Astrocyte (in vitro differentiated cells and primary cell): Measurements from ENCODE around the gene SAG. TPM values are rescaled to one million over a fixed set of nuclear protein-coding genes. Genes with fewer than 3 reads are reported as not detected.

Source experiments
- DNase-seq: peaks from one replicate; pipeline ENCODE4 v3.0.0-alpha.2; 2010; ENCODE audit warnings: low read depth
- FAIRE-seq: peaks from 2 replicates; lab custom pipeline; 2011; peaks lifted over from hg19 to GRCh38; lab: Jason Lieb, UNC
- H2AFZ ChIP-seq: 2 replicates; pipeline ENCODE4 v1.6.0; 2012; ENCODE audit warnings: low read depth, low read length, inconsistent platforms
- H3K27ac ChIP-seq: 2 replicates; pipeline ENCODE4 v1.5.1; 2011; ENCODE audit warnings: low read depth, low read length, inconsistent platforms
- H3K27me3 ChIP-seq: 2 replicates; pipeline ENCODE4 v1.6.0; 2011; ENCODE audit warnings: low read length, inconsistent platforms; ENCODE audit not compliant: insufficient read depth
- H3K36me3 ChIP-seq: 2 replicates; pipeline ENCODE4 v1.5.1; 2011; ENCODE audit warnings: low read length, inconsistent platforms; ENCODE audit not compliant: insufficient read depth
- H3K4me1 ChIP-seq: 2 replicates; pipeline ENCODE4 v1.5.1; 2011; ENCODE audit warnings: low read length, inconsistent platforms; ENCODE audit not compliant: insufficient read depth
- H3K4me2 ChIP-seq: 2 replicates; pipeline ENCODE4 v1.6.0; 2012; ENCODE audit warnings: low read length, inconsistent platforms
- H3K4me3 ChIP-seq: 2 replicates; pipeline ENCODE4 v1.5.1; 2011; ENCODE audit warnings: low read depth, mild to moderate bottlenecking, low read length, inconsistent platforms; ENCODE audit not compliant: insufficient read depth
- H3K79me2 ChIP-seq: 2 replicates; pipeline ENCODE4 v1.6.0; 2012; ENCODE audit warnings: mild to moderate bottlenecking, low read length, inconsistent platforms; ENCODE audit not compliant: insufficient read depth
- H3K9ac ChIP-seq: 2 replicates; pipeline ENCODE4 v1.6.0; 2012; ENCODE audit warnings: mild to moderate bottlenecking, low read length, inconsistent platforms
- H3K9me3 ChIP-seq: 2 replicates; pipeline ENCODE4 v1.5.1; 2012; ENCODE audit warnings: low read depth, mild to moderate bottlenecking, low read length, inconsistent platforms; ENCODE audit not compliant: insufficient read depth
- H4K20me1 ChIP-seq: 2 replicates; pipeline ENCODE4 v1.6.0; 2012; ENCODE audit warnings: low read length, inconsistent platforms; ENCODE audit not compliant: insufficient read depth
- H3K27ac Mint-ChIP-seq: one replicate; pipeline ENCODE4 v1.8.0; 2021; ENCODE audit warnings: mild to moderate bottlenecking, mixed read lengths; ENCODE audit not compliant: unreplicated experiment
- H3K27me3 Mint-ChIP-seq: one replicate; pipeline ENCODE4 v1.8.0; 2021; ENCODE audit warnings: low read depth, mixed read lengths; ENCODE audit not compliant: unreplicated experiment
- H3K36me3 Mint-ChIP-seq: one replicate; pipeline ENCODE4 v1.8.0; 2021; ENCODE audit warnings: low read depth, mixed read lengths; ENCODE audit not compliant: unreplicated experiment
- H3K4me1 Mint-ChIP-seq: one replicate; pipeline ENCODE4 v1.8.0; 2021; ENCODE audit warnings: low read depth, mixed read lengths; ENCODE audit not compliant: unreplicated experiment
- H3K4me3 Mint-ChIP-seq: one replicate; pipeline ENCODE4 v1.8.0; 2021; ENCODE audit warnings: mild to moderate bottlenecking, moderate library complexity, mixed read lengths; ENCODE audit not compliant: unreplicated experiment
- H3K9me3 Mint-ChIP-seq: one replicate; pipeline ENCODE4 v1.8.0; 2021; ENCODE audit warnings: mild to moderate bottlenecking, mixed read lengths; ENCODE audit not compliant: unreplicated experiment
- CTCF ChIP-seq: IDR thresholded peaks from 2 replicates; pipeline ENCODE4 v1.5.1; 2011; ENCODE audit warnings: low read depth, mild to moderate bottlenecking, inconsistent platforms, low read length, moderate library complexity; ENCODE audit not compliant: insufficient read depth
- EZH2 ChIP-seq: IDR thresholded peaks from 2 replicates; pipeline ENCODE4 v1.6.1; 2012; ENCODE audit warnings: mild to moderate bottlenecking, low read length, inconsistent platforms; ENCODE audit not compliant: insufficient read depth
- total RNA-seq: library from RNA; stranded (reverse); gene quantifications from 2 replicates; pipeline ENCODE4 v1.2.1, GENCODE V29; 2021

Gene SAG
- total RNA-seq, 1 donor from 2014 or later: not detected

- DNase-seq: no peak
- H3K9me3 Mint-ChIP-seq: no peaks in the 10 kb centered on the region
- no peak overlapping the region for H3K27ac Mint-ChIP-seq
- H4K20me1 ChIP-seq: peaks cover 54% of the 10 kb centered on the region
- peaks cover 67% of the 10 kb centered on the region for H3K36me3 ChIP-seq
- H3K4me1 ChIP-seq: no peaks in the 10 kb centered on the region
- FAIRE-seq: no peak
- H3K9ac ChIP-seq: no peak overlapping the region
- H3K4me2 ChIP-seq: no peak overlapping the region
- no peak for TF ChIP-seq CTCF
- TF ChIP-seq EZH2: no peak
- no peak overlapping the region for H3K4me3 Mint-ChIP-seq
- H3K4me3 ChIP-seq: no peak overlapping the region
- H3K79me2 ChIP-seq: peaks cover 46% of the 10 kb centered on the region
- peaks cover 13% of the 10 kb centered on the region for H3K4me1 Mint-ChIP-seq
- H3K27me3 ChIP-seq: no peaks in the 10 kb centered on the region
- H2AFZ ChIP-seq: no peak overlapping the region
- no peaks in the 10 kb centered on the region for H3K9me3 ChIP-seq
- no peaks in the 10 kb centered on the region for H3K27me3 Mint-ChIP-seq
- H3K27ac ChIP-seq: no peak overlapping the region
- peaks cover 15% of the 10 kb centered on the region for H3K36me3 Mint-ChIP-seq
Measured at GRCh38 chr2:233260661-233261060, 47.0 kb upstream of the SAG start.

- Histone ChIP-seq H3K9me3 (no peaks in the 10 kb centered on the region), H3K4me1 (no peaks in the 10 kb centered on the region), H3K27ac (no peak overlapping the region), H3K4me3 (no peak overlapping the region), H4K20me1 (peaks cover 49% of the 10 kb centered on the region), H3K79me2 (peaks cover 38% of the 10 kb centered on the region), H3K36me3 (peaks cover 70% of the 10 kb centered on the region), H2AFZ (no peak overlapping the region), H3K4me2 (no peak overlapping the region), H3K27me3 (no peaks in the 10 kb centered on the region), H3K9ac (no peak overlapping the region)
- Mint-ChIP-seq H3K9me3 (no peaks in the 10 kb centered on the region), H3K4me3 (no peak overlapping the region), H3K27ac (no peak overlapping the region), H3K27me3 (no peaks in the 10 kb centered on the region), H3K36me3 (peaks cover 21% of the 10 kb centered on the region), H3K4me1 (peaks cover 13% of the 10 kb centered on the region)
- TF ChIP-seq CTCF (no peak), EZH2 (no peak)
- no peak for DNase-seq
- no peak for FAIRE-seq
Measured at GRCh38 chr2:233261819-233262555, 45.6 kb upstream of the SAG start.

- Histone ChIP-seq H3K79me2 (peaks cover 33% of the 10 kb centered on the region), H3K9me3 (no peaks in the 10 kb centered on the region), H3K4me1 (no peaks in the 10 kb centered on the region), H3K27ac (no peak overlapping the region), H3K4me2 (no peak overlapping the region), H3K36me3 (peaks cover 70% of the 10 kb centered on the region), H3K9ac (no peak overlapping the region), H3K27me3 (no peaks in the 10 kb centered on the region), H3K4me3 (no peak overlapping the region), H2AFZ (no peak overlapping the region), H4K20me1 (peaks cover 50% of the 10 kb centered on the region)
- FAIRE-seq: no peak
- DNase-seq: no peak
- Mint-ChIP-seq H3K27ac (no peak overlapping the region), H3K36me3 (peaks cover 24% of the 10 kb centered on the region), H3K4me3 (peak overlapping the region; percentile 25), H3K27me3 (no peaks in the 10 kb centered on the region), H3K4me1 (peaks cover 13% of the 10 kb centered on the region), H3K9me3 (no peaks in the 10 kb centered on the region)
- TF ChIP-seq EZH2 (no peak), CTCF (no peak)
Measured at GRCh38 chr2:233262562-233262961, 45.1 kb upstream of the SAG start.
